ENCODE measurements around the gene AKAP12. TPM values are rescaled to one million over a fixed set of nuclear protein-coding genes. Genes with fewer than 3 reads are reported as not detected.

Gene AKAP12
- polyA plus RNA-seq: 20.1 and 21.5 TPM in 2 replicates
- polyA minus RNA-seq: 66.5 and 75.4 TPM in 2 replicates

GRCh38 chr6:151239603-151240035 lies at the start of gene AKAP12:
AKAP12 (plus strand) TSS chr6:151239967; CDS start chr6:151240563, 596 bp downstream.
- H3K4me3 ChIP-seq (ENCODE audit: low read length): peak within 1 kb of the TSS; percentile 82
- no peaks in the 10 kb centered on the region for H4K20me1 ChIP-seq (ENCODE audit: insufficient read depth)
- no peaks in the 10 kb centered on the region for H3K27me3 ChIP-seq (ENCODE audit: insufficient read depth, low read depth, low read length)
- H3K9me2 ChIP-seq (ENCODE audit: insufficient read depth, low read length): no peaks in the 10 kb centered on the region
- H2AFZ ChIP-seq (ENCODE audit: low read depth, low read length): peak within 1 kb of the TSS; percentile 81
- peaks cover 8% of the 10 kb centered on the region for H3F3A ChIP-seq (ENCODE audit: insufficient read depth, low read length, poor library complexity, severe bottlenecking)
- TF ChIP-seq EP300 (conservative IDR thresholded peaks at IDR 0.05; ENCODE audit: poor library complexity, severe bottlenecking): no peak
- TF ChIP-seq RAD21 (conservative IDR thresholded peaks at IDR 0.05): no peak
- no peak for TF ChIP-seq TAF1 (IDR thresholded peaks at IDR 0.05; ENCODE audit: low read depth)
- no peak for TF ChIP-seq POLR2AphosphoS5 (IDR thresholded peaks at IDR 0.05)
- TF ChIP-seq SMC3 (conservative IDR thresholded peaks at IDR 0.05; ENCODE audit: poor library complexity): no peak
- TF ChIP-seq MXI1 (conservative IDR thresholded peaks at IDR 0.05; ENCODE audit: poor library complexity, severe bottlenecking): no peak
- TF ChIP-seq EZH2 (IDR thresholded peaks at IDR 0.05; ENCODE audit: borderline replicate concordance, insufficient read depth, low read length, poor library complexity, severe bottlenecking): no peak
- no peak for TF ChIP-seq REST (IDR thresholded peaks at IDR 0.05; ENCODE audit: borderline replicate concordance)
- no peak for TF ChIP-seq CTCF (IDR thresholded peaks at IDR 0.05; ENCODE audit: poor library complexity, severe bottlenecking)
- H3K27ac ChIP-seq (ENCODE audit: low read length): peak within 1 kb of the TSS; percentile 81
- H3K36me3 ChIP-seq (ENCODE audit: insufficient read depth, low read length): no peaks in the 10 kb centered on the region
- H3K4me2 ChIP-seq (ENCODE audit: low read length): peak within 1 kb of the TSS; percentile 98
- H3K79me2 ChIP-seq (replicated peaks; ENCODE audit: insufficient read depth, low read length): peaks cover 29% of the 10 kb centered on the region
- peak within 1 kb of the TSS; percentile 94 for H3K9ac ChIP-seq (ENCODE audit: low read length)
- no peaks in the 10 kb centered on the region for H3K9me3 ChIP-seq (ENCODE audit: low read length)

GRCh38 chr6:151191527-151191926 lies 48.2 kb upstream of the AKAP12 start:
- H3K4me3 ChIP-seq (ENCODE audit: low read length): no peak overlapping the region
- H3K9ac ChIP-seq (ENCODE audit: low read length): no peak overlapping the region
- no peak overlapping the region for H3K27ac ChIP-seq (ENCODE audit: low read length)
- H3K4me2 ChIP-seq (ENCODE audit: low read length): no peak overlapping the region
- no peaks in the 10 kb centered on the region for H3K36me3 ChIP-seq (ENCODE audit: insufficient read depth, low read length)
- no peaks in the 10 kb centered on the region for H3K27me3 ChIP-seq (ENCODE audit: insufficient read depth, low read depth, low read length)
- H3K79me2 ChIP-seq (replicated peaks; ENCODE audit: insufficient read depth, low read length): no peaks in the 10 kb centered on the region
- H3K9me2 ChIP-seq (ENCODE audit: insufficient read depth, low read length): no peaks in the 10 kb centered on the region
- H3F3A ChIP-seq (ENCODE audit: insufficient read depth, low read length, poor library complexity, severe bottlenecking): no peaks in the 10 kb centered on the region
- no peaks in the 10 kb centered on the region for H4K20me1 ChIP-seq (ENCODE audit: insufficient read depth)
- TF ChIP-seq EZH2 (IDR thresholded peaks at IDR 0.05; ENCODE audit: borderline replicate concordance, insufficient read depth, low read length, poor library complexity, severe bottlenecking) (no peak), SMC3 (conservative IDR thresholded peaks at IDR 0.05; ENCODE audit: poor library complexity) (no peak), RAD21 (conservative IDR thresholded peaks at IDR 0.05) (no peak), POLR2AphosphoS5 (IDR thresholded peaks at IDR 0.05) (no peak), MXI1 (conservative IDR thresholded peaks at IDR 0.05; ENCODE audit: poor library complexity, severe bottlenecking) (no peak), CTCF (IDR thresholded peaks at IDR 0.05; ENCODE audit: poor library complexity, severe bottlenecking) (no peak), TAF1 (IDR thresholded peaks at IDR 0.05; ENCODE audit: low read depth) (no peak), REST (IDR thresholded peaks at IDR 0.05; ENCODE audit: borderline replicate concordance) (no peak)
- peaks cover 5% of the 10 kb centered on the region for H3K9me3 ChIP-seq (ENCODE audit: low read length)
- H2AFZ ChIP-seq (ENCODE audit: low read depth, low read length): no peak overlapping the region

Measured in neural cell (in vitro differentiated cells).